AG04450 (cell line): ENCODE data around the gene HPCAL1. TPM values are rescaled to one million over a fixed set of nuclear protein-coding genes. Genes with fewer than 3 reads are reported as not detected.

Experiments
- CTCF ChIA-PET: fragments of 300-600, 350-600 bp; formaldehyde crosslinking; extraction: SDS; loops from one replicate; lab custom pipeline; 2022; ENCODE audit warnings: antibody characterized with exemption, inconsistent platforms; lab: Charles Lee
- POLR2A ChIA-PET: fragments of 350-600 bp; formaldehyde crosslinking; extraction: SDS; loops from one replicate; lab custom pipeline; 2021; ENCODE audit warnings: antibody characterized with exemption, inconsistent platforms; lab: Yijun Ruan, JAX
- DNase-seq: peaks from one replicate; pipeline ENCODE4 v3.0.0-alpha.2; 2011; ENCODE audit warnings: low read depth, low spot score
- H3K27ac ChIP-seq: one replicate; pipeline ENCODE4 v1.5.1; 2012; ENCODE audit warnings: low read depth, low read length, control low read depth
- H3K27me3 ChIP-seq: one replicate; pipeline ENCODE4 v1.6.0; 2012; ENCODE audit warnings: low read length; ENCODE audit not compliant: control insufficient read depth, insufficient read depth
- H3K4me3 ChIP-seq: 2 replicates; pipeline ENCODE4 v1.5.1; 2011; ENCODE audit warnings: mild to moderate bottlenecking, low read depth, low read length, control low read depth
- H3K9me3 ChIP-seq: 2 replicates; pipeline ENCODE4 v1.5.1; 2012; ENCODE audit warnings: low read length; ENCODE audit not compliant: control insufficient read depth, insufficient read depth
- CTCF ChIP-seq: IDR thresholded peaks from 2 replicates; pipeline ENCODE4 v1.5.1; 2011; ENCODE audit warnings: low read depth, low read length, control low read depth, inconsistent platforms
- polyA plus RNA-seq: library from polyadenylated mRNA; depleted of rRNA; stranded (reverse); fragments of >200 nt; gene quantifications from 2 replicates; pipeline ENCODE4 v1.2.3, GENCODE V29; 2011

Gene HPCAL1
- polyA plus RNA-seq, 1 experiment: 14.4 TPM

GRCh38 chr2:10471955-10472354 lies 169.3 kb downstream of the HPCAL1 start:
- POLR2A ChIA-PET: no interaction called here

GRCh38 chr2:10473121-10473756 lies 170.5 kb downstream of the HPCAL1 start:
- no peak for TF ChIP-seq CTCF
- POLR2A ChIA-PET: no interaction called here

More at GRCh38 chr2:10471955-10472354, 169.3 kb downstream of the HPCAL1 start:
- Histone ChIP-seq H3K4me3 (no peak overlapping the region), H3K27me3 (peaks cover 23% of the 10 kb centered on the region), H3K27ac (no peak overlapping the region), H3K9me3 (no peaks in the 10 kb centered on the region; the same call in 1 of the 2 replicates)
- TF ChIP-seq CTCF: peak; percentile 17; the same call in 1 of the 2 replicates
- CTCF ChIA-PET: interaction anchor here (1.5 kb wide), 1 partner anchor 10 kb away, joined by 4 read pairs; no protein-coding TSS in a partner anchor
- DNase-seq: no peak

GRCh38 chr2:10475221-10475722 lies 172.6 kb downstream of the HPCAL1 start:
- H3K4me3 ChIP-seq: no peak overlapping the region
- CTCF ChIA-PET: no interaction called here
- no peaks in the 10 kb centered on the region; the same call in 1 of the 2 replicates for H3K9me3 ChIP-seq
- H3K27me3 ChIP-seq: peaks cover 16% of the 10 kb centered on the region
- no peak for DNase-seq
- H3K27ac ChIP-seq: no peak overlapping the region
- POLR2A ChIA-PET: no interaction called here
- no peak for TF ChIP-seq CTCF

More at GRCh38 chr2:10473121-10473756, 170.5 kb downstream of the HPCAL1 start:
- CTCF ChIA-PET: interaction anchor here (0.5 to 1.5 kb wide), 2 partner anchors 9 to 64 kb away, joined by 3 to 4 read pairs; no protein-coding TSS in a partner anchor
- no peak for DNase-seq
- Histone ChIP-seq H3K27me3 (peaks cover 23% of the 10 kb centered on the region), H3K4me3 (no peak overlapping the region), H3K27ac (no peak overlapping the region), H3K9me3 (no peaks in the 10 kb centered on the region; the same call in 1 of the 2 replicates)

GRCh38 chr2:10475811-10476660 lies 173.3 kb downstream of the HPCAL1 start:
- CTCF ChIA-PET: no interaction called here
- no peak overlapping the region for H3K27ac ChIP-seq
- DNase-seq: no peak
- POLR2A ChIA-PET: no interaction called here
- no peak overlapping the region for H3K4me3 ChIP-seq
- no peaks in the 10 kb centered on the region; the same call in 1 of the 2 replicates for H3K9me3 ChIP-seq
- no peak for TF ChIP-seq CTCF
- H3K27me3 ChIP-seq: peaks cover 17% of the 10 kb centered on the region
